ENCODE results near the gene AHNAK2.
"Not testable (repeated sequence)": the region's sequence is repeated elsewhere in the genome, so short reads cannot be mapped to it uniquely, and the experiment has no call there.

The AHNAK2 gene

DNA sequence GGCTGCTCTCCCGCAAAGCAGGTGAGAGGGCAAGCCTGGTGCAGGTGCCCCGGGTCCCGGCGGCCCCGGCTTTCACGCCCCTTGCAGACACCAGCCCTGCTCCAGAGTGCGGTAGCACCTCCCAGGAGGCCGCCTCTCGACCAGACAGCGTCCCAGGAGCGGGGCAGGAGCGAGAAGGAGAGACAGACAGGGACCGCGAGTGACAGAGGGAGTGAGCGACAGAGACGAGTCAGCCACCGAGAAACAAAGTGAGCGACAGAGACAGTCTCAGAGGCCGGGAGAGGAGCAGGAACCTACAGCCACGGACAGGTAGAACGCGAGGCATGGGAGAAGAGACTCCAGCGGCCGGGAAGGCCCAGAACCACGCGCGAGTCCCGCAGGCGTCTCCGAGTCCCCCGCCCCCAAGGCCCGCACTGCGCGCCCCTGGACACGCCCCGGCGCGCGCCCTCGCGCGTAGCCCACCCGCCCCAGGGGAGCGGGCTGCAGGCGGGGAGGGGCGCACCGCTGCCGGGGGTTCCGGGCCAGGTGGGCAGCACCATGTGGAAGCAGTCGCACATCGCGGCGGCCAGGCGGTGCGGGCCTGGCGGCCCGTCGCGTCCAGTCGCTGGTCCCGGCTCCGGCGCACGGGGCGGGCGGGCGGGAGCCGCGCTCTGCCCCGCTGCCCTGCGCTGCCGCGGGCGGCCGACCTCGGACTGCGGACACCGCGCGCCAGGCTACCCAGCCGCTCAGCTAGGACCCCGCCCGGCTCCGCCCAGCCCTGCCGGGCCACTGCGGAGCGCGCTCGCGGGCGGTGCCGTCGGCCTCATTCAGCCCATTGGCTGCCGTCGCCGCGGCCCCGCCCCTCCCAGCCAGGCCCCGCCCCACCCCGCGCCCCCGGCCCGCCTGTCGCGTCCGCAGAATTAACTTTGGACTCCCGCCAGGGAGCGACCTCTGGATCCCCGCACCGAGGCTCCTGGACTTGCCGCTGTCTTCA lies at the start of gene AHNAK2:
Gene AHNAK2 (minus strand): TSS at position 694 of the 973 bp plus-strand sequence. CDS start 137 bp downstream, at position 557.
- peak within 1 kb of the TSS; percentile 48 for H3K4me3 ChIP-seq (ENCODE audit: low read depth, low read length)
- peak; percentile 68 for DNase-seq (ENCODE audit: low read depth)
- TF ChIP-seq, protein P1, sequence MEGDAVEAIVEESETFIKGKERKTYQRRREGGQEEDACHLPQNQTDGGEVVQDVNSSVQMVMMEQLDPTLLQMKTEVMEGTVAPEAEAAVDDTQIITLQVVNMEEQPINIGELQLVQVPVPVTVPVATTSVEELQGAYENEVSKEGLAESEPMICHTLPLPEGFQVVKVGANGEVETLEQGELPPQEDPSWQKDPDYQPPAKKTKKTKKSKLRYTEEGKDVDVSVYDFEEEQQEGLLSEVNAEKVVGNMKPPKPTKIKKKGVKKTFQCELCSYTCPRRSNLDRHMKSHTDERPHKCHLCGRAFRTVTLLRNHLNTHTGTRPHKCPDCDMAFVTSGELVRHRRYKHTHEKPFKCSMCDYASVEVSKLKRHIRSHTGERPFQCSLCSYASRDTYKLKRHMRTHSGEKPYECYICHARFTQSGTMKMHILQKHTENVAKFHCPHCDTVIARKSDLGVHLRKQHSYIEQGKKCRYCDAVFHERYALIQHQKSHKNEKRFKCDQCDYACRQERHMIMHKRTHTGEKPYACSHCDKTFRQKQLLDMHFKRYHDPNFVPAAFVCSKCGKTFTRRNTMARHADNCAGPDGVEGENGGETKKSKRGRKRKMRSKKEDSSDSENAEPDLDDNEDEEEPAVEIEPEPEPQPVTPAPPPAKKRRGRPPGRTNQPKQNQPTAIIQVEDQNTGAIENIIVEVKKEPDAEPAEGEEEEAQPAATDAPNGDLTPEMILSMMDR (conservative IDR thresholded peaks at IDR 0.05; ENCODE audit: low read depth, low read length) = no peak

DNA sequence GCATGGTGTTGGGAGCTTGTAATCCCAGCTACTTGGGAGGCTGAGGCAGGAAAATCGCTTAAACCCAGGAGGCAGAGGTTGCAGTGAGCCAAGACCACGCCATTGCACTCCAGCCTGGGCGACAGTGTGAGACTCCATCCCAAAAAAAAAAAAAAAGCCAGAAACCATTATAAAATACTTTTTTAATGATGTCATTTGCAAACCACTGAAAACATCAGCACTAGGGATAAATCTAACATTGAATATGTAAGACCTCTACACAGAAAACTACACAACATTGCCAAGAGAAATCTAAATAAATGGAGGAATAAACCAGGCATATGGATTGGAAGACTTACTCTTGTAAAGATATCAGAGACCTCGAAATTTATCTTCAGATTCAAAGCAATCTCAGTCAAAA lies 49.5 kb upstream of the AHNAK2 start:
- not testable (repeated sequence) for H3K4me3 ChIP-seq (ENCODE audit: low read depth, low read length); DNase-seq (ENCODE audit: low read depth)

DNA sequence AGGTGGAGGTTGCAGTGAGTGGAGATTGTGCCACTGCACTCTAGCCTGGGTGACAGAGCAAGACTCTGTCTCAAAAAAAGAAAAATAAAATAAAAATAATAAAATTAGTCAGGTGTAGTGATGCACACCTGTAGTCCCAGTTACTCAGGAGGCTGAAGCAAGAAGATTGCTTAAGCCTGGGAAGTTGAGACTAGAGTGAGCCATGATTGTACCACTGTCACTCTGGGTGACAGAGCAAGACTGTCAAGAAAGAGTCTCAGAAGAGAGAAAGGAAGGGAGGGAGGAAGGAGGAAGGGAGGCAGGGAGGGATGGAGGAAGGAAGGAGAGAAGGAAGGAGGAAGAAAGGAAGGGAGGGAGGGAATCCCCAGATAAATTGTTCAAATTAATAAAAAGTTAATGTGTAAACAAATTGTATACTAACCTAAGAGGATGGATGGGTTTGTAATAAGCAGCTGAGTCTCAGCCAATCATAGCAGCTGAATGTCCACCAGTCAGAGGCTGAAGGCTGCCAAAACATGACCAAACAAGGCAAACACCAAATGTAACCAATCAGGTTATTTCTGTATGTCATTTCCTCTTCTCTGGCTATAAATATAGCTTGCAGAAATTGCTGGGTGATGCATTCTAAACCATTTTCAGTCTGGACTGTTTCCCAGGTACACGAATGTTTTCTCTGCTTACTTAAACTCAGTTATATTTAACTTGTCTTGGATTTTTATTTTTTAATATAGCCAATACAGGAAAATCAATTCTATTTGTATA lies 48.8 kb upstream of the AHNAK2 start:
- H3K4me3 ChIP-seq (ENCODE audit: low read depth, low read length) = no peak overlapping the region
- TF ChIP-seq, protein P1 (conservative IDR thresholded peaks at IDR 0.05; ENCODE audit: low read depth, low read length) = no peak
- DNase-seq (ENCODE audit: low read depth) = peak; percentile 50

DNA sequence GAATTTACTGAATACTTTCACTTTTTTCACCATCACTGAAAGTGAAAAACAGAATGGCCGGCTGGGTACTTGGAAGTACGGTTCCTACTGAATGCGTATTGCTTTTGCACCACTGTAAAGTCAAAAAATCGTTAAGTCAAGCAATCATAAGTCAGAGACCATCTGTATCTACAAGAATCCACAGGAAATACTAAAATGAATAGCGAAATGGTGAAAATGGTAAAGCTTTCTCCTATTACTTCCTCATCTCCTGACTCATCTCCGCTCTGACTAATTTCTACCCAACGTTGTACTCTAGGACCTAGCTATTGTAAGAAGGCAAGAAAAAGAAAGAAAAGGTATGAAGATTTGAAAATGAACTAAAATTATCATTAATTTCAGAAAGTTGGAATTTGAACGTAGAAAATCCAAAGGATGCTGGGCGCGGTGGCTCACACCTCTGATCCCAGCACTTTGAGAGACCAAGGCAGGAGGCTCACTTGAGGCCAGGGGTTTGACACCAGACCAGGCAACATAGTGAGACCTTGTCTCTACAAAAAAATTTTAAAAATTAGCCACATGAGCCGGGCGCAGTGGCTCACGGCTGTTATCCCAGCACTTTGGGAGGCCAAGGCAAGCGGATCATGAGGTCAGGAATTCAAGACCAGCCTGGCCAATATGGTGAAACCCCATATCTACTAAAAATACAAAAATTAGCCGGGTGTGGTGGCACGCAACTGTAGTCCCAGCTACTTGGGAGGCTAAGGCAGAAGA lies 48.0 kb upstream of the AHNAK2 start:
- DNase-seq (ENCODE audit: low read depth) = peak; percentile 68
- no peak overlapping the region for H3K4me3 ChIP-seq (ENCODE audit: low read depth, low read length)
- TF ChIP-seq, protein P1 (conservative IDR thresholded peaks at IDR 0.05; ENCODE audit: low read depth, low read length) = no peak

DNA sequence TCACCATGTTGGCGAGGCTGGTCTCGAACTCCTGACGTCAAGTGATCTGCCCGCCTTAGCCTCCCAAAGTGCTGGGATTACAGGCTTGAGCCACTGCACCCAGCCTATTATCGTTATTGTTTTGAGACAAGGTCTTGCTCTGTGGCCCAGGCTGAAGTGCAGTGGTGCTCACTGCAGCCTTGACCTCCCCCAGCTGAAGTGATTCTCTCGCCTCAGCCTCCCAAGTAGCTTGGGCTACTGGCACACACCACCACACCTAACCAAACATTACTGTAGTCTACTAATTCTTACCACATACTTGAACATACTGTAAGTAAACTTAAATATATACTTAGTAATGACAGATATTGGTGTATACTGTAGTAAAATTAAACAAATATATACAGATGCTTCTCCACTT lies 47.3 kb upstream of the AHNAK2 start:
- no peak for DNase-seq (ENCODE audit: low read depth)
- no peak overlapping the region for H3K4me3 ChIP-seq (ENCODE audit: low read depth, low read length)
- TF ChIP-seq, protein P1 (conservative IDR thresholded peaks at IDR 0.05; ENCODE audit: low read depth, low read length) = no peak

DNA sequence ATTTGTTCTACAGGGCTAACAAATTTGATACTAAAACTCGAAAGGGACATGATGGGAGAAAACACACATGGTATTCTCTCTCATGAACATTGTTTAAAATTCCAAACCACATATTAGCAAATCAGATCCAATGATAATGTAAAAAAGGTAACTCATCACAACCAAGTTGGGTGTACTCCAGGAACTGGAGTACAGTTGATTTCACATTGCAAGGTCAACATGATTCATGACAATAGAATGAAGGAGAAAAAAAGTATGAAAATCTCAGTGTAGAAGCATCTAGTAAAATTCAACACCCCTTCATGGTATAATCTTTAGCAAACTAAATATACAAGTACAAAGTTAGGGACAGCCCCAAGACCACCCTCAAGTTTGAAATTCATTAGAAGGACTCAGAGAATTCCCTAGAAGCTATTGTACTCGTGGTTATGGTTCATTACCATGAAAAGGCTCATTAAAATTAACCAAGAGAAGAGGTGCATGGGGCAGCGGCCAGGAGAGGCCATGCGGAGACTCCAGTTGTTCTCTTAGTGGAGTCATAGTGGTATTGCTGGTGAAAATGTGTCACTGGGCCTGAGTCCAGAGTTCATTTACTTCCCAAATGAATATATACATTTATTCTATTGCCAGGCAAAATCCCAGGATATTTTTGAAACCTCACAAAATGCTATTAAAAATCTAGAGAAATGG lies 45.8 kb upstream of the AHNAK2 start:
- DNase-seq (ENCODE audit: low read depth) = peak; percentile 85
- TF ChIP-seq, protein P1 (conservative IDR thresholded peaks at IDR 0.05; ENCODE audit: low read depth, low read length) = no peak
- H3K4me3 ChIP-seq (ENCODE audit: low read depth, low read length) = no peak overlapping the region
